Ureter (tissue), 1 donor: ENCODE results near the gene HLA-DMA. TPM values are rescaled to one million over a fixed set of nuclear protein-coding genes. Genes with fewer than 3 reads are reported as not detected.

Source experiments
- DNase-seq: peaks from one replicate; pipeline ENCODE4 v3.0.0-alpha.2; 2020; ENCODE audit warnings: low spot score
- total RNA-seq: library from RNA; stranded (reverse); gene quantifications from one replicate; pipeline ENCODE4 v1.2.4, GENCODE V29; 2023
- donor health status: DM: yes; HTN: yes; CAD: no.

Gene HLA-DMA
- 65.3 TPM for total RNA-seq

GRCh38 chr6:32952817-32953739 is at the start of gene HLA-DMA:
Gene HLA-DMA (minus strand): TSS chr6:32953097. CDS start chr6:32953036, 61 bp downstream.
- peak; percentile 93 for DNase-seq

DNA sequence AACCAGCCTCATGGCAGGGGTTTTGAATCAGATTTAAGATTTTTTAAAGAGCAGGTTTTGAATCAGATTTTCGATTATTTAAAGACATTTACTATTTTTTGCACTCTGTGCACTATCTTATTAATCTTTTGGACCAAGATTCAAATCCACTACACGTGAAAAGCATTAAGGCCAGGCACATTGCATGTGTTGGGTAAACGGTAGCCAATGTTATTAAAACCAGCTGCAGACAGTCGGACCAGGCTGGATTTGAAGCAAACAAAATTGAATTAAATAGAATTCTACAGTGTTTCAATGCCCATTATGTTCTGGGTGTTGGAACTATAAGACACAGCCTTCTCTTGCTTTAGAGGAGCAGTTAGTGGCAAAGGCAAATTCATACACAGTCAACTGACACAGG is 48.8 kb upstream of the HLA-DMA start:
- no peak for DNase-seq

DNA sequence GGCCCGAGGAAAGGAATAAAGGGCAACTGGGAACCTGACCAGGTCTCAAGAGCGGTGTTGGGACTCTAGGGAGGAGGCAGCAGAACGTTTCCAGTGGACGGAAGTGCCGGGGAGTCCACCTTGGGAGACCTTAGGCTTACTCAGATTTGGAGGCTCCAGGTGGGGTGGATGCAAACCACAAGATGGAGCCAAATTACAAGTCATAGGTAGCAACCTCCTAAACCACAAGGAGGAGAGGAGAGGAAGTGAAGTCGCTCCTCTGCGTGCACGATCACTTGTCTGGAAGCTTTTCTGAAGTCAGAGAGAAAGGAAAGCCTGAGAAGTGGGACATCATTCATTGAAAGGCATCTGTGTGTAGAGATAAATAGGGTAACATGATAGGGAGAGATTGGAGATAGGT is 47.2 kb upstream of the HLA-DMA start:
- DNase-seq: no peak

DNA sequence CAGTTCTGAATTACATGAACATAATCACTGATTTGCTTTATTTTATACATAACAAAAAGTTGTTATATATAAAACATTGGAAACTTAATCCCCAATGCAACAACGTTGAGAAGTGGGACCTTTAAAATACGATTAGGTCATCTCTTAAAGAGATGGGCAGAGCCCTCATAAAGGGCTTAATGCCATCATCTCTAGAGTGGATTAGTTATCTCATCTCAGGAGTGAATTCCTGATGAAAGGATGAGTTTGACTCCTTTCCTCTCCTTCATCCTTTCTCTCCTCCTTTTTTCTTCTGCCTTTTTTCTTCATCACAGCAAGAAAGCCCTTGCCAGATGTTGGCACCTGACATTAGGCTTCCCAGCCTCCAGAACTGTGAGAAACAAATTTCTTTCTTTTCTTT is 42.6 kb upstream of the HLA-DMA start:
- DNase-seq: no peak

DNA sequence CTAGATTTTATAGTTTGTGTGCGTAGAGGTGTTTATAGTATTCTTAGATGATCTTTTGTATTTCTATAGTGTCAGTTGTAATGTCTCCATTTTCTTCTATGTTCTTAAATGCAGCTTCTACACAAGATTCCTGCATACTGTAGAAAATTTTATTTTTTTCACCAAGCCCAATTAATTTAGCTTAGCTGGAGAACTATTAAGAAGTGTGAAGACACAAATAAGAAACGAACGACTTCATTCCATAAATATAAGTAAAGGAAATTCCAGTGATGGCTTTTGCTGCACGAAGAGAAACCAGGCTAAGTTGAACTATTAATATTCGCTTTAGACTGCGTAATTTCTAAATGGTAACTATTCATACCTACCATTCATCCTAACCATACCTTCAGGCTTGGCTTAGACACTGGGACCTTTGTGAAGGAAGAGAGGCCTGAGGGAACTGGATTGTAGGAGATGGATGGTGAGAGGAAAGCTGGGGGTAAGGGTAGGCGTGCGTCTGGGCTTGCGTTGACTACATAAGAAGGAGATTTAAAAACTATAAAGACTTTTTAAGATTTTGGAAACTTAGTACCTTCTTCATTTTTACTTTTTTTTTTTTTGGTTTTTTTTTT is 40.6 kb upstream of the HLA-DMA start:
- DNase-seq: no peak

DNA sequence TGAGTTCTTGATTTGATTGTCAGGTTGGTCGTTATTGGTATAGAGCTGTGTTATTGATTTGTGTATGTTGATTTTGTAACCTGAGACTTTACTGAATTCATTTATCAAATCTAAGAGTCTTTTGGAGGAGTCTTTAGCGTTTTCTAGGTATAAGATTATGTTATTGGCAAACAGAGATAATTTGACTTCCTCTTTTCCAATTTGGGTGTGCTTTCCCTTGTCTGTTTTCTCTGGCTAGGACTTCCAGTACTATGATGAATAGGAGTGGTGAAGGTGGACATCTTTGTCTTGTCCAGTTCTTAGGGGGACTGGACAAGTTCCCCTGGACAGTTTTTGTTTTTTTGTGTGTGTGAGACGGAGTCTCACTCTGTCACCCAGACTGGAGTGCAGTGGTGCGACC is 39.1 kb upstream of the HLA-DMA start:
- DNase-seq: no peak

DNA sequence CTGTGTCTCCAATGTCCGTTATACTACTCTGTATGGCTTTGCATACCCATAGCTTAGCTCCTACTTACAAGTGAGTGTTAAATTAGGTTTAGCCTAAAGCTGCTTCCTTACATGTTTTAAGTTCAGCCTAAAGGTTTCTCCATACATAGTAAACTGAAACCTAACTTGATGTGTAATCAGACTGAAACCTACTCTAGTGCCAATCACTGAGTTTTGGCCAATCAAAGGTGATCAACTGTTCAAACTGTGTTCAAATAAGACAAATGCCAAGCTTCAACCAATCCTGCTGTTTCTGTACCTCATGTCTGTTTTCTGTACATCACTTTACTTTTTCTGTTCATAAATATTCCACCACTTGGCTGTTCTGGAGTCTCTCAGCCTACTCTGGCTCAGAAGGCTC is 36.5 kb upstream of the HLA-DMA start:
- DNase-seq: no peak

DNA sequence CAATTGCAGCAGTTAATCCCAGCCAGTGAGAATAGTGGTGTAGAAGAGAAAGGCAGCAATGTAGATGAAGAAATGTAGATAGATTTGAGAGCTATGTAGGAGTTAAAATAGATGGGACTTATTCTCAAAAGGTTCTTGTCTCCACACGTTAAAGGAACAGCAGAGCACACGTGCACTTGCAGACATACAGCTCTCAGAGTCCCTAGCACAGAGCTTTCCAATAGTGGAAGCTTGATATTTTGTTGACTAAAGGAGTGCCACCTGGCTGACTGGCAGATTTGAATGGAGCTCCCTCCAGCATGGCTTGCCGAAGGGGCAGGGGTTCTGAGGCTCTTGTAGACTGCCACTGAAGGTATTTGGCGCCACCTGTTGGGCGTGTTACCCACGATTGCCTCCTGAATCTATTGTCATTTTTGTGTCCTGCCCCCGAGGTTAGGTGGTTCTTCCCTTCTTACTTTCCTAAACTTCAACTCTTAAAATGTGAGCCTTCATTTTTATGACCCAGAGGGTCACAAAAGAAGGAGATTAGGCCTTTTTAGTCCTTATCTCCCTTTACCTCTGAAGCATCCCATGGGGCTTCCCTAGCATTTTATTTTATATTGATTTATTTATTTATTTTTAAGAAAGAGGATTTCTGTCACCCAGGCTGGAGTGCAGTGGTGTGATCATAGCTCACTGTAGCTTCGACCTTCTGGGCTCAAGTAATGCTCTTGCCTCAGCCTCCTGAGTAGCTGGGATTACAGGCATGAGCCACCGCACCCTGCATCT is 31.9 kb upstream of the HLA-DMA start:
- DNase-seq: peak; percentile 92

DNA sequence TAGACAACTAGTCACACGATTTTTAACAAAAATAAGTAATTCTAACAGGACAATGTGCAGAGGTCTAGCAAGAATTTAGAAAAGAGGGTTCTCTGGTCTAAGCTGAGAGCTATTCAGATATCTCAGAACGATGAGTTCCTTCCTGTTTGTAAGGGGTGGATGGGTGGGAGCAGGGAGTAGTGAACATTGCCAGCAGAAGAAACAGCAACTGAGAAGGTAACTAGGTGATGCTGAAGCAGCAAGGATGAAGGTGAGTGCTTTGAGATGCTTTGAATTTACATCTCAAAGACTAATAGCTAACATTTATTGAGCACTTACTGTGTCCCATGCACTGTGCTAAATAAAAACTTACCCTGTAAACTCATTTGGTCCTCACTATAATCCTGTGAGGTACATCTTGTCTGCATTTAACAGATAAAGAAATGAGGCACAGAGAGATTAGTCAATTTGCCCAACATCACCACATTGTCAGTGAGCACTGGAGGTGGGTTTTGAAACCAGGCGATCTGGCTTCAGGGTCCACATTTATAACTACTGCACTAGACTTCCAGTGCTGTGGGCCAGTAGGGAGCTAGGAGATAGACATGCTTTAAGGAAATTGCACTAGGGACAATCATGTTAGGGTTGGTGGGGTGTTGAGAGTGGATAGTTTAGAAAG is 31.2 kb upstream of the HLA-DMA start:
- no peak for DNase-seq

GRCh38 chr6:32983493-32983848 is 30.6 kb upstream of the HLA-DMA start:
- no peak for DNase-seq

GRCh38 chr6:32982702-32983492 is 30.0 kb upstream of the HLA-DMA start:
- no peak for DNase-seq

DNA sequence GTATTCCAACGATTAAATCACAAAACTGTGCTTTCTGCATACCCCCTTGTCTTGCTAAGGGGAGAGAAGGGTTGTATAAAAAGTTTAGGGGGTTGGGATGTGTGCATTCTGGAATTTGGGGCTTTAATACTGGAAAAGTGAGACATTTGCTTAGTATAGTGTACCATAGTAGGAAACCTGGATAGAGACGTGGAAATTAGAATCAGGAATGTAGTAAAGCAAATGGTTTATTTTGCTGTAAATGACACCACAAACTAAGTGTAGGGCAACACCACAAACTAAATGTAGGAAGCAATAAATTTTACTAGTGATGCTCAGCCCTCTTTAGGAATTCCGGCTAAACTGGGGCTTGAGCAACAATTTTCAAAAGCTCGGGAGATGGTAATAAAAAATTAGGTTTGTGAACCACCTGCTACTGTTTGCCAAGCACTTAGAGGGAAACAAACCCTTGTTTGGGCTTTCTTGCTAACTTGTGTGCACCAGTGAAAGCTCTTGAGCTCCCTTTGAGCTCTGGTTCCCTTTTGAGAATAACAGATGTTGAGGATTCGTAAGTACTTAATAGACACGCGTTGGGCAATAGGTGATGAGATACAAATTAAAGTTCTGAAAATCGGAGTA is 29.3 kb upstream of the HLA-DMA start:
- DNase-seq: no peak

- DNase-seq: no peak
These were observed 27.7 kb upstream of the HLA-DMA start for GRCh38 chr6:32980488-32981038.

GRCh38 chr6:32979720-32980487 is 27.0 kb upstream of the HLA-DMA start:
- no peak for DNase-seq

- DNase-seq: no peak
These were observed 25.0 kb upstream of the HLA-DMA start for GRCh38 chr6:32977953-32978324.

DNA sequence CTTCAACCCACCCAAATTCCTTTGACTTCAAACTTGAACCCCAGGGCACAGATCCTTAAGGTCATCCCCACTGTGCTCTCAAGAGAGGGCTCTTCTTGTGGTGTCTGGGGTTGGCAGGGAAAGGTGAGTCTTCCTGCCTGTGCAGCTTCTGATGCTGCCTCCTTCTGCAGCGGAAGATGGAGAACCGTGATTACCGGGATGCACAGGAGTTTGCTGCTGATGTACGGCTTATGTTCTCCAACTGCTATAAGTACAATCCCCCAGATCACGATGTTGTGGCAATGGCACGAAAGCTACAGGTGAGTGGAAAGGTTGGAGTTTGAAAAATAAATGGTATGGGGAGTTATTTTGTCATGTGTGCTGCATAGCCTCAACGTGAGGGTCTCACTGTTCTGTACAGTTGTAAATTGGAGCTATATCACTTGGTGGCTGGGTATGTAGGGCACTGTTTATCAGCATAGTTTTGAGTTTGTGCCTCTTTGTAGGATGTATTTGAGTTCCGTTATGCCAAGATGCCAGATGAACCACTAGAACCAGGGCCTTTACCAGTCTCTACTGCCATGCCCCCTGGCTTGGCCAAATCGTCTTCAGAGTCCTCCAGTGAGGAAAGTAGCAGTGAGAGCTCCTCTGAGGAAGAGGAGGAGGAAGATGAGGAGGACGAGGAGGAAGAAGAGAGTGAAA is 24.5 kb upstream of the HLA-DMA start:
- DNase-seq: no peak

DNA sequence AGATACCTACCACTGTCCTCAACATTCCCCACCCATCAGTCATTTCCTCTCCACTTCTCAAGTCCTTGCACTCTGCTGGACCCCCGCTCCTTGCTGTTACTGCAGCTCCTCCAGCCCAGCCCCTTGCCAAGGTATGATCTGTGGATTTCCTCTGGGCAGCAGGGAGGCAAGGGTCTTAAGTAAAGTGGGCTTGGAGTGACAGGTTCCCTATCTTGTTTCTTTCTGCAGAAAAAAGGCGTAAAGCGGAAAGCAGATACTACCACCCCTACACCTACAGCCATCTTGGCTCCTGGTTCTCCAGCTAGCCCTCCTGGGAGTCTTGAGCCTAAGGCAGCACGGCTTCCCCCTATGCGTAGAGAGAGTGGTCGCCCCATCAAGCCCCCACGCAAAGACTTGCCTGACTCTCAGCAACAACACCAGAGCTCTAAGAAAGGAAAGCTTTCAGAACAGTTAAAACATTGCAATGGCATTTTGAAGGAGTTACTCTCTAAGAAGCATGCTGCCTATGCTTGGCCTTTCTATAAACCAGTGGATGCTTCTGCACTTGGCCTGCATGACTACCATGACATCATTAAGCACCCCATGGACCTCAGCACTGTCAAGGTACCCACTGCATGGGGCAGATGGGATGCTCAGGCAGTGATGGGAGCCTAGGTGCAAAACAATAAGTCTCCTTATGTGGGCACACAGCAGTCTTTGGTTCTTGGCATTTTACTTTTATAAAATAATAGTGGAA is 23.6 kb upstream of the HLA-DMA start:
- DNase-seq: no peak

DNA sequence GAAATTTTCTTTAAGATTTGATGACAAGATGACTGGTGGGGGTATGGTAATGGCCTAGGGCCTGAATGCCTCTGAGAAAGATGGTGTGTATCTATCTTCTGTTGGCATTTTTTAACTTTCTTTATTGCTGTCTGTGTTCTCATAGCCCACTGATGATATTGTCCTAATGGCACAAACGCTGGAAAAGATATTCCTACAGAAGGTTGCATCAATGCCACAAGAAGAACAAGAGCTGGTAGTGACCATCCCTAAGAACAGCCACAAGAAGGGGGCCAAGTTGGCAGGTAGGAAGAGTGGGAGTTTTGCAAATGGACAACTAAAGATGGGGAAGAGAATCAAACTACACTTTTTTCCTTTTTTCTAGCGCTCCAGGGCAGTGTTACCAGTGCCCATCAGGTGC is 23.0 kb upstream of the HLA-DMA start:
- DNase-seq: no peak
